MM.1S (cell line): ENCODE results near the gene NPFFR1.

Experiments
- DNase-seq: peaks from one replicate; pipeline ENCODE4 v3.0.0-alpha.2; 2015
- H2AFZ ChIP-seq: fragments of 300-600 bp; sonication (generic); 2 replicates; pipeline ENCODE4 v1.6.0; 2016; ENCODE audit warnings: antibody characterized with exemption, low read length
- H3F3A ChIP-seq: fragments of 300-600 bp; sonication (generic); 2 replicates; pipeline ENCODE4 v1.6.1; 2016; ENCODE audit warnings: mild to moderate bottlenecking, antibody characterized with exemption, low read length, moderate library complexity, mixed read lengths; ENCODE audit not compliant: insufficient read depth
- H3K27ac ChIP-seq: fragments of 300-600 bp; sonication (generic); 2 replicates; pipeline ENCODE4 v1.5.1; 2016; ENCODE audit warnings: mild to moderate bottlenecking, low read length
- H3K27me3 ChIP-seq: fragments of 300-600 bp; sonication (generic); replicated peaks from 2 replicates; pipeline ENCODE4 v1.6.0; 2016; ENCODE audit warnings: low read length; ENCODE audit not compliant: insufficient read depth
- H3K36me3 ChIP-seq: fragments of 300-600 bp; sonication (generic); replicated peaks from 2 replicates; pipeline ENCODE4 v1.6.1; 2016; ENCODE audit warnings: mild to moderate bottlenecking, low read length, mixed read lengths; ENCODE audit not compliant: insufficient read depth
- H3K4me1 ChIP-seq: fragments of 300-600 bp; sonication (generic); 2 replicates; pipeline ENCODE4 v1.6.1; 2016; ENCODE audit warnings: low read length, mixed read lengths
- H3K4me2 ChIP-seq: fragments of 300-600 bp; sonication (generic); 2 replicates; pipeline ENCODE4 v1.6.0; 2016; ENCODE audit warnings: low read depth, low read length
- H3K4me3 ChIP-seq: fragments of 300-600 bp; sonication (generic); 2 replicates; pipeline ENCODE4 v1.5.1; 2016; ENCODE audit warnings: low read length, mixed read lengths
- H3K79me2 ChIP-seq: fragments of 300-600 bp; sonication (generic); 2 replicates; pipeline ENCODE4 v1.6.1; 2016; ENCODE audit warnings: mixed run types, low read length, mixed read lengths
- H3K9ac ChIP-seq: fragments of 300-600 bp; sonication (generic); 2 replicates; pipeline ENCODE4 v1.6.1; 2016; ENCODE audit warnings: low read length, mixed read lengths
- H3K9me2 ChIP-seq: fragments of 300-600 bp; sonication (generic); replicated peaks from 2 replicates; pipeline ENCODE4 v1.6.1; 2016; ENCODE audit warnings: mild to moderate bottlenecking, low read length, mixed read lengths; ENCODE audit not compliant: insufficient read depth
- H3K9me3 ChIP-seq: fragments of 300-600 bp; sonication (generic); replicated peaks from 2 replicates; pipeline ENCODE4 v1.6.1; 2016; ENCODE audit warnings: mild to moderate bottlenecking, low read length, mixed read lengths; ENCODE audit not compliant: insufficient read depth
- H4K20me1 ChIP-seq: fragments of 300-600 bp; sonication (generic); 2 replicates; pipeline ENCODE4 v1.6.1; 2016; ENCODE audit warnings: mild to moderate bottlenecking, low read length, moderate library complexity, mixed read lengths; ENCODE audit not compliant: insufficient read depth
- EZH2 ChIP-seq: fragments of 300-600 bp; sonication (generic); optimal IDR thresholded peaks from 2 replicates; pipeline ENCODE3; 2017; ENCODE audit warnings: low read depth, mild to moderate bottlenecking, antibody characterized with exemption, low read length, mixed read lengths
- EZH2phosphoT487 ChIP-seq: fragments of 300-600 bp; sonication (generic); IDR thresholded peaks from 2 replicates; pipeline ENCODE4 v1.6.1; 2018; ENCODE audit warnings: antibody characterized with exemption, low read length
- TF ChIP-seq, protein P1 (sequence below): fragments of 300-600 bp; sonication (generic); IDR thresholded peaks from 2 replicates; pipeline ENCODE4 v1.5.1; 2016; ENCODE audit warnings: antibody characterized with exemption, low read length, mixed read lengths

Gene NPFFR1

DNA sequence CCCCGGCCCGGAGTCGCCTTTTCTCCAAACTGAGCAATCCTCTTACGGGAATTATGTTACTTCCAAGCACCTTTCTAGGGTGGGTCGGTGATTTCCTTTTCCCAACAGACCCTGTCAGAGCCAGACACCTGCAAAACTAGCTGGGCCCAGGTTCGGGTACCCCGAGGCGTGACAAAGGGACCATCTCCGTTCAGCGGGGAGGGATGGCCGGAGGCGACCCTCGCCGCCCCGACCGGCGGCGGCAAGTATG lies 51.0 kb downstream of the NPFFR1 start:
- no peaks in the 10 kb centered on the region for H3K9me3 ChIP-seq
- no peaks in the 10 kb centered on the region; the same call in 1 of the 2 replicates for H3K36me3 ChIP-seq
- H3K27me3 ChIP-seq: no peaks in the 10 kb centered on the region
- peaks cover 11% of the 10 kb centered on the region; the same call in 1 of the 2 replicates for H3F3A ChIP-seq
- peak overlapping the region; percentile 83; the same call in 1 of the 2 replicates for H3K27ac ChIP-seq
- peaks cover 4% of the 10 kb centered on the region; the same call in 1 of the 2 replicates for H4K20me1 ChIP-seq
- H3K9me2 ChIP-seq: no peaks in the 10 kb centered on the region
- TF ChIP-seq EZH2 (no peak), EZH2phosphoT487 (no peak)
- TF ChIP-seq, protein P1, sequence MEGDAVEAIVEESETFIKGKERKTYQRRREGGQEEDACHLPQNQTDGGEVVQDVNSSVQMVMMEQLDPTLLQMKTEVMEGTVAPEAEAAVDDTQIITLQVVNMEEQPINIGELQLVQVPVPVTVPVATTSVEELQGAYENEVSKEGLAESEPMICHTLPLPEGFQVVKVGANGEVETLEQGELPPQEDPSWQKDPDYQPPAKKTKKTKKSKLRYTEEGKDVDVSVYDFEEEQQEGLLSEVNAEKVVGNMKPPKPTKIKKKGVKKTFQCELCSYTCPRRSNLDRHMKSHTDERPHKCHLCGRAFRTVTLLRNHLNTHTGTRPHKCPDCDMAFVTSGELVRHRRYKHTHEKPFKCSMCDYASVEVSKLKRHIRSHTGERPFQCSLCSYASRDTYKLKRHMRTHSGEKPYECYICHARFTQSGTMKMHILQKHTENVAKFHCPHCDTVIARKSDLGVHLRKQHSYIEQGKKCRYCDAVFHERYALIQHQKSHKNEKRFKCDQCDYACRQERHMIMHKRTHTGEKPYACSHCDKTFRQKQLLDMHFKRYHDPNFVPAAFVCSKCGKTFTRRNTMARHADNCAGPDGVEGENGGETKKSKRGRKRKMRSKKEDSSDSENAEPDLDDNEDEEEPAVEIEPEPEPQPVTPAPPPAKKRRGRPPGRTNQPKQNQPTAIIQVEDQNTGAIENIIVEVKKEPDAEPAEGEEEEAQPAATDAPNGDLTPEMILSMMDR: no peak
- DNase-seq: no peak
- peaks cover 21% of the 10 kb centered on the region for H3K4me1 ChIP-seq
- H3K4me2 ChIP-seq: peak overlapping the region; percentile 90
- peak overlapping the region; percentile 94 for H3K4me3 ChIP-seq
- H2AFZ ChIP-seq: peak overlapping the region; percentile 33
- peak overlapping the region; percentile 90 for H3K9ac ChIP-seq
- peaks cover 54% of the 10 kb centered on the region for H3K79me2 ChIP-seq

DNA sequence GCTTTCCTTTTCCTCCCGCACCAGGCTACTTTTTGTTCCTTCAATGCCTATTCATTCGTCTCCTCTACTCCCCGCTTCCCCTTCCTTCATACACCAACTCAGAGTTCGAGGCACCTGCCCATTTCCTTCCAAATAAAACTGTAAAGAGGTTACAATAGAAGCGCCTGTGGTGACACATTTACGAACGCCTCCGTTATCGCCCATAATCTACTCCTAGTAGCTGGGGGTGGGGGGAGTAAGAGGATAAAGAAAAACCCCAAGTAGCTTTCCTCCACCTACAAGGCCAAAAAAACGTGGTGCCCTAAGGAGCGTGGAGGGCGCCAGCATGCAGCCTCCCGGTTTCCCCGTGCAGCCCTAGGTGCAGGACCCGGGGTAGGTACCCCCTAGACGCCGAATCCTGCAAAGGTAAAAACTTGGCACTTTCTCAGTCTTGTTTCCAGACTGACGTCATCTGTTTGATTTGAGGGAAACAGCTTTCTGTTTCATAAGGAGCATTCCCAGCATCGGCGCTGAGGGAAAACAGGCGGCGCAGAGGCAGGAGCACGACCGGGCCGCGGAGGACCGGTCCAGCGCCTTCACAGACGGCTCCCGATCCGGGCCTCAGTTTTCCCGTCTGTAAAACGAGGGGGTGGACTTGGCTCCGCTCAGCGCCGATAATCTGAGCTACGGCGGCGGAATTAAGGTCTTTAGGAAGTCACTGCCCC lies 51.5 kb downstream of the NPFFR1 start:
- Histone ChIP-seq H3K36me3 (no peaks in the 10 kb centered on the region; the same call in 1 of the 2 replicates), H3K4me2 (peak overlapping the region; percentile 90), H3K9ac (peak overlapping the region; percentile 90), H3K27ac (peak overlapping the region; percentile 83; the same call in 1 of the 2 replicates), H3K4me1 (peaks cover 25% of the 10 kb centered on the region), H3K4me3 (peak overlapping the region; percentile 94), H3K9me3 (no peaks in the 10 kb centered on the region), H3K9me2 (no peaks in the 10 kb centered on the region), H3K79me2 (peaks cover 59% of the 10 kb centered on the region), H4K20me1 (peaks cover 4% of the 10 kb centered on the region; the same call in 1 of the 2 replicates), H3K27me3 (no peaks in the 10 kb centered on the region), H2AFZ (peak overlapping the region; percentile 33; the same call in 1 of the 2 replicates), H3F3A (peaks cover 11% of the 10 kb centered on the region; the same call in 1 of the 2 replicates)
- TF ChIP-seq, protein P1: no peak
- TF ChIP-seq EZH2 (no peak), EZH2phosphoT487 (no peak)
- peak; percentile 39 for DNase-seq

DNA sequence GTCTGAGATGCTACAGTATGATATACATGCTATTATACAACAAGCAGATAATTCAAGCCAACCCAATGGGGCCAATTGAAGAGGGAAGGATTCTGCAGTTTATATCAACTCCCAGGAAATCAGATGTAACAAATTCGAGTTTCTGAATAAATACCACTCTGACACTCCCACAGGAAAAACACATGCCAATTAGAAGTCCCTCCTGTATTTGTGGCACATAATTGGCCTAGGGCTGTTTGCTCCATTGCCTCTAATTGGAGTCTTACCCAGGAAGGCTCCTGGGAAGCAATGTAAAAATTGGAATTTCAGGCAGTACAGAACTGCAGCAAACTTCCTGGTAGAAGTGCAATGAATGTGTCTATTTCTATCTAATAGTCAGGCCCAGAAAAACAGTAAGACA lies 55.3 kb downstream of the NPFFR1 start:
- no peaks in the 10 kb centered on the region for H3K9me2 ChIP-seq
- TF ChIP-seq EZH2 (no peak), EZH2phosphoT487 (no peak)
- TF ChIP-seq, protein P1: no peak
- H3K36me3 ChIP-seq: no peaks in the 10 kb centered on the region; the same call in 1 of the 2 replicates
- H3K79me2 ChIP-seq: peaks cover 97% of the 10 kb centered on the region
- H2AFZ ChIP-seq: no peak overlapping the region
- no peak overlapping the region for H3K27ac ChIP-seq
- DNase-seq: no peak
- no peak overlapping the region for H3K4me3 ChIP-seq
- no peak overlapping the region for H3K9ac ChIP-seq
- H3K27me3 ChIP-seq: no peaks in the 10 kb centered on the region
- no peaks in the 10 kb centered on the region for H3K9me3 ChIP-seq
- H3K4me1 ChIP-seq: peaks cover 58% of the 10 kb centered on the region
- H3F3A ChIP-seq: peaks cover 20% of the 10 kb centered on the region; the same call in 1 of the 2 replicates
- peaks cover 4% of the 10 kb centered on the region; the same call in 1 of the 2 replicates for H4K20me1 ChIP-seq
- H3K4me2 ChIP-seq: peak overlapping the region; percentile 8; the same call in 1 of the 2 replicates
